ENCODE measurements around the gene APP. TPM values are rescaled to one million over a fixed set of nuclear protein-coding genes. Genes with fewer than 3 reads are reported as not detected.

The APP gene
- total RNA-seq, 1 donor from 2014 or later, result 358 TPM

DNA sequence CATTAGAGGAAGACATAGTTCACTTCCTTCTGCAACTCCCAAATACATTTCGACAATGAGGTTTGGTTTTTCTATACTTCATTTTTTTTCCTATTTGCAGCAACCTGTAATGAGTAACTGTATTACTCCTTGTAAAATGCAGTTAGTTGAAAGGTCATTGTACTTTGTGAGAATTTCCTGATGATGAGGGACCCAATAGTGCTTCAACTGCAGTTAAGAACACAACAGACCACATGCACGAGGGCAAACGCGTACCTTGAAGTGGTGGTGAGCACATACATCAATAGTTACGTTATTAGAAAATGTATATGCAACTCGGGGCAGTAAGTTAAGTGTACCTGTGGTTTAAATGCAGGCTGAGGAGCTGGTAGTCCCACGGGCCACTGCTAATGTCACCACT, 264.0 kb downstream of the APP start:
- Histone ChIP-seq H3K4me3 (no peak overlapping the region), H3K27me3 (ENCODE audit: low read depth) (no peaks in the 10 kb centered on the region), H3K36me3 (peaks cover 5% of the 10 kb centered on the region), H3K4me1 (no peaks in the 10 kb centered on the region), H3K27ac (no peak overlapping the region), H3K9me3 (no peaks in the 10 kb centered on the region)
- DNase-seq, result no peak
- intact Hi-C loops (cut with DNase I), result no loop called here
- TF ChIP-seq CTCF (IDR thresholded peaks at IDR 0.05), result no peak
- ATAC-seq, result no peak

GRCh38 chr21:25905126-25905525, 265.4 kb downstream of the APP start:
- H3K27me3 ChIP-seq (ENCODE audit: low read depth), result no peaks in the 10 kb centered on the region
- H3K36me3 ChIP-seq, result peaks cover 2% of the 10 kb centered on the region
- no peaks in the 10 kb centered on the region for H3K9me3 ChIP-seq
- no peak for TF ChIP-seq CTCF (IDR thresholded peaks at IDR 0.05)
- no peaks in the 10 kb centered on the region for H3K4me1 ChIP-seq
- H3K27ac ChIP-seq, result no peak overlapping the region
- no peak for DNase-seq
- no peak overlapping the region for H3K4me3 ChIP-seq
- ATAC-seq, result no peak
- intact Hi-C loops (cut with DNase I), result no loop called here

DNA sequence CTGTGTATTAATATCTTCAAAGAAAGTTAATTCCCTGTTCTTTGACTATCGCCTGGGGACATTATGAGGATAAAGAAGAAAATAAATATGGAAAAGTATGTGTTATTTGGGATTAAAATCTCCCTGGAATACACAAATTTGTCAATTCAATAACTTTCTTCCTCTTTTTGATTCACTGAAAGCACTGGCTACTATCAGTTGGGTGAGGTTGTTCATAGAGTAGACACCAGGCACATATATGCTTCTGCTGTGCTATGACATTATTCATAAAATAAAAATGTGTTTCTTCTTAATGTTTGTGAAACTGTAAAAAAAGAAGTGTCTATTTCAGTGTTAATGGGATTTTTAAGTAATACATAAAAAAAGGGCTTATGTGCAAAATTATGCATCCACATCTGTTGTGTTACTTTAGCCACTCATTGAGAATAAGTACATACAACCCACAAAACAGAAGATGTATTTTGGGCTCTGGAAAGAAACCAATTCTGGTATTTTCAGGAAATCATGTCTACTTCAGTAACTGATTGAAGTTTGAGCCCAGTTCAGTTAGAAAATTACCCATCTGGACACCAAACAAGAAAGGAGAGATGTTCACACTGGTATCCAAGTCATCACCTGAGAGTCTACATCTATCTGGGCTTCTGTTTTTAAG, 266.4 kb downstream of the APP start:
- TF ChIP-seq CTCF (IDR thresholded peaks at IDR 0.05), result no peak
- no peaks in the 10 kb centered on the region for H3K4me1 ChIP-seq
- intact Hi-C loops (cut with DNase I), result no loop called here
- no peak overlapping the region for H3K27ac ChIP-seq
- ATAC-seq, result no peak
- H3K27me3 ChIP-seq (ENCODE audit: low read depth), result no peaks in the 10 kb centered on the region
- H3K9me3 ChIP-seq, result no peaks in the 10 kb centered on the region
- no peak for DNase-seq
- H3K36me3 ChIP-seq, result no peaks in the 10 kb centered on the region
- H3K4me3 ChIP-seq, result no peak overlapping the region

GRCh38 chr21:25903607-25904006, 267.0 kb downstream of the APP start:
- no peak for DNase-seq
- Histone ChIP-seq H3K27me3 (ENCODE audit: low read depth) (no peaks in the 10 kb centered on the region), H3K4me3 (no peak overlapping the region), H3K9me3 (no peaks in the 10 kb centered on the region), H3K36me3 (no peaks in the 10 kb centered on the region), H3K4me1 (no peaks in the 10 kb centered on the region), H3K27ac (no peak overlapping the region)
- peak; percentile 41 to 55 for ATAC-seq
- TF ChIP-seq CTCF (IDR thresholded peaks at IDR 0.05), result no peak
- intact Hi-C loops (cut with DNase I), result no loop called here

DNA sequence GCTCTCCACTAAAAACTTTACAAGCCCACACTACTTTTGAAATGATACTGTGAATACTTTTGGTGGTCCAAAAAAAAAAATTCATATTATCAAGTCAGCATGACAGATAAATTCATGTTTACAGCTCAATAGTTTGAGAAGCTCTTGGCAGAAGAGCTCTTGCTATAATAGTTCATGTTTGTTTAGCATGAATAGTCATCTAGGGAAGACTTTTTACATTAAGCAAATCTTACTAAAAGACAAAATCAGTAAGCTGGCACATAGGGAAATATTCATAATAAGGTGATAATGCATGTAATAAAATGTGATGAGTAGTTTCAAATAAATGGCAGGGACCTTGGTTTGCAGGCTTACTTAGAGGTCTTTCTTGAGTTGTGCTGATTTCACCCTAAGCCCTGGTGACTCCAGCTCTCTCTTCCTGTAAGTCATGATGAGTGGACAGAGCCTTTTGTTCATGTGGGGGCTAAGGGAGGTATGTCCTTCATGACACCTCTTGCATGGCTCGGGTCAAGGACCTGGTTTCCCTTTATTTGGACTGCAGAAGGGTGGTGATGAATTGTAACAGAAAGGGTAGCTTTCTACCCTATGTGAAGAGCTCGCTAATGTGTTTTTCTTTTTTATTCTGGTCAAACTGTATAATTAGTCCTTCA, 269.1 kb downstream of the APP start:
- intact Hi-C loops (cut with DNase I), result no loop called here
- H3K9me3 ChIP-seq, result no peaks in the 10 kb centered on the region
- peaks cover 6% of the 10 kb centered on the region for H3K36me3 ChIP-seq
- H3K27ac ChIP-seq, result no peak overlapping the region
- DNase-seq (no peak), ATAC-seq (no peak)
- no peaks in the 10 kb centered on the region for H3K4me1 ChIP-seq
- H3K27me3 ChIP-seq (ENCODE audit: low read depth), result no peaks in the 10 kb centered on the region
- TF ChIP-seq CTCF (IDR thresholded peaks at IDR 0.05), result no peak
- H3K4me3 ChIP-seq, result no peak overlapping the region
